GM13976 (cell line): ENCODE data around the gene B4GALT2.

Experiments
- DNase-seq: peaks from one replicate; pipeline ENCODE4 v3.0.0; 2012; ENCODE audit warnings: low spot score
- in situ Hi-C: fragments of 300-500 bp; cut with MboI; formaldehyde crosslinking; loops from one replicate; pipeline ENCODE4 v1.12.0; 2022; ENCODE audit warnings: low sequenced_read_pairs, mixed read lengths, inconsistent platforms; ENCODE audit not compliant: unreplicated experiment
- TF ChIP-seq, protein P1 (sequence below): IDR thresholded peaks from 2 replicates; pipeline ENCODE4 v1.5.1; 2012; ENCODE audit warnings: borderline replicate concordance, mild to moderate bottlenecking; ENCODE audit not compliant: insufficient read depth; ENCODE audit errors: extremely low read depth, missing control alignments, control extremely low read depth

Gene B4GALT2

DNA sequence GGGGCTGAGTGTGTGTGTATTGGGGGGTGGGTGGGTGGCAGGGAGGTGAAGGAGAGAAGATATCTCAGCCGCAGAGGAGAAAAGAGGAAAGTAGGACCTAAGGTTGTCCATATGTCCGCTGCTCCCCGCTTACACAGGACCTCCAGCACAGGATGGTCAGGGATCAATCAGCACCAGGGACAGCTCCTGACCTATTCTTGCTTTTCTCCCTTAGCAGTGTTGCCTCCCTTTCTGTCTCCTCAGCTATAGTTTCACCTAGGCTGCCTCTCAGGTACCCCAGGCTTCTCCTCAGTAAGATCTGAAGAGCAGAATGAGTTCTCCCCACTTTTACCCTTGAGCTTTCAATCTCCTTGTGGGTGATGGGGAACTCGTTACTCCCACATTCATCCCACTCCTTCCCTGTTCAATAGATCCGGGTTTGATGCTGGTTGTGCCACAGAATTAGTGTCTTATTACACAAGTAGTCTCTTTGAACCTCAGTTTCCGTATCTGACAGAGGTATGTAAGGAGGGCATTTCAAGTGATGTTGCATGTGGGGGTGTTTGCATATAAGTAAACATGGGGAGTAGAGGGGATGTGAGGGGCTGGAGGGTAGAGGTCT is 10.6 kb upstream of the B4GALT2 start:
- TF ChIP-seq, protein P1, sequence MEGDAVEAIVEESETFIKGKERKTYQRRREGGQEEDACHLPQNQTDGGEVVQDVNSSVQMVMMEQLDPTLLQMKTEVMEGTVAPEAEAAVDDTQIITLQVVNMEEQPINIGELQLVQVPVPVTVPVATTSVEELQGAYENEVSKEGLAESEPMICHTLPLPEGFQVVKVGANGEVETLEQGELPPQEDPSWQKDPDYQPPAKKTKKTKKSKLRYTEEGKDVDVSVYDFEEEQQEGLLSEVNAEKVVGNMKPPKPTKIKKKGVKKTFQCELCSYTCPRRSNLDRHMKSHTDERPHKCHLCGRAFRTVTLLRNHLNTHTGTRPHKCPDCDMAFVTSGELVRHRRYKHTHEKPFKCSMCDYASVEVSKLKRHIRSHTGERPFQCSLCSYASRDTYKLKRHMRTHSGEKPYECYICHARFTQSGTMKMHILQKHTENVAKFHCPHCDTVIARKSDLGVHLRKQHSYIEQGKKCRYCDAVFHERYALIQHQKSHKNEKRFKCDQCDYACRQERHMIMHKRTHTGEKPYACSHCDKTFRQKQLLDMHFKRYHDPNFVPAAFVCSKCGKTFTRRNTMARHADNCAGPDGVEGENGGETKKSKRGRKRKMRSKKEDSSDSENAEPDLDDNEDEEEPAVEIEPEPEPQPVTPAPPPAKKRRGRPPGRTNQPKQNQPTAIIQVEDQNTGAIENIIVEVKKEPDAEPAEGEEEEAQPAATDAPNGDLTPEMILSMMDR: no peak
- in situ Hi-C loops: no loop called here
- DNase-seq: peak; percentile 58

DNA sequence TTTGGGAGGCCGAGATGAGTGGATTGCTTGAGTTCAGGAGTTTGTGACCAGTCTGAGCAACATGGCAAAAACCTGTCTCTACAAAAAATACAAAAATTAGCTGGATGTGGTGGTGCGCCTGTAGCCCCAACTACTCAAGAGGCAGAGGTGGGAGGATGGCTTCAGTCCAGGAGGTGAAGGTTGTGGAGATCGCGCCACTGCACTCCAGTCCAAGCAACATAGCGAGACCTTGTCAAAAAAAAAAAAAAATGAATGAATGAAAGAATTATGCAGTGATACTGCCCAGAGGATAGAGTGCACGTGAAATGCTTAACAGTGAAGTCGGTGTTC is 9.6 kb upstream of the B4GALT2 start:
- no peak for DNase-seq
- in situ Hi-C loops: no loop called here

DNA sequence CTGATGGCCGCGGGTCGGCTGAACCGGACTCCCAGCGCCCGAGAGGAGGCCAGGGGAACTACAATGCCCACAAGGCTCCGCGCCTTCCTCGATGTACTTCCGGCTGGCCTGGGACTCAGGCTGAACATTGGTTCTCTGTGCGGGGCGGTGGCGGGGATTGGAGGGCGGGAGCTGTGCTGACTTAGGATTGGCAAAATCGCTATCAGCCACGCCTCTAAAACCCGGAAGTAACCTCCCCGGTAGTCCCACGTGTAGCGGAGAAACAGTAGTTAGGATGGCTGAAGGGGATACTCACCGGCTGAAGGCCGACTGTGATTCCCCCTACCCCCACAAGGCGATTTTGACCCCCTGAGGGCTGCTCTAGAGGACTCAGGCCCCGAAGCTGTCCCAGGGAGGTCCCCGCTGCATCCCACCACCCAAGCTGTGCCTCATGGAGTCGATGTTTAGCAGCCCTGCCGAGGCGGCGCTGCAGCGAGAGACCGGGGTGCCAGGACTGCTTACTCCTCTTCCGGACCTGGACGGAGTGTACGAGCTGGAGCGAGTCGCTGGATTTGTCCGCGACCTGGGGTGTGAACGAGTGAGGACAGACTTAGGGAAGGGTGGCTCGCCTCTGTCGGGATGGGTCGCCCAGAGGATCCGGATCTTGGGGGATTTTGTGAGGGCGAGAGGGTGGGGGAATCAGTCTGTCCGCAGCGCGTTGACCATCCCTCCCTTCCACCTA is 9.1 kb upstream of the B4GALT2 start, which contains the start of gene DPH2:
TSS of gene DPH2 (plus strand) at position 265 of the 721 bp plus-strand sequence. CDS start at position 431, 166 bp downstream.
- peak; percentile 99 for DNase-seq
- in situ Hi-C loops: no loop called here
- TF ChIP-seq, protein P1: no peak

More for the DNA sequence above, 9.6 kb upstream of the B4GALT2 start:
- TF ChIP-seq, protein P1: no peak

DNA sequence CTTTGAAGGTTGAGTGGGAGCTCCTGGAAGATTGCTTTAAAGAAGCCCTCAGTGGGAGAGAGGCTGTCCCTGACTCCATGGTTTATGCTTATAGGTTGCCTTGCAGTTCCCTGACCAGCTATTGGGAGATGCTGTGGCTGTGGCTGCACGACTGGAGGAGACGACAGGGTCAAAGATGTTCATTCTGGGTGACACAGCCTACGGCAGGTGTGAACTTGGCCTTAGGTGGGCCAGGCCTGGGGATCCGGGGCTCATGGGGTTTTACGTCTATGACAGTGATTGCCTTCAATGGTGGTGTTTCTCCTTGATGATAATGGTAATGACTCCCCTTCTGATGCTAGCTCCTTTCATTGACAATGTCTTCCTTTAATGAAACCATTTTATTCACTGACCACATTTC is 8.5 kb upstream of the B4GALT2 start:
- in situ Hi-C loops: no loop called here
- DNase-seq: no peak
- TF ChIP-seq, protein P1: no peak

DNA sequence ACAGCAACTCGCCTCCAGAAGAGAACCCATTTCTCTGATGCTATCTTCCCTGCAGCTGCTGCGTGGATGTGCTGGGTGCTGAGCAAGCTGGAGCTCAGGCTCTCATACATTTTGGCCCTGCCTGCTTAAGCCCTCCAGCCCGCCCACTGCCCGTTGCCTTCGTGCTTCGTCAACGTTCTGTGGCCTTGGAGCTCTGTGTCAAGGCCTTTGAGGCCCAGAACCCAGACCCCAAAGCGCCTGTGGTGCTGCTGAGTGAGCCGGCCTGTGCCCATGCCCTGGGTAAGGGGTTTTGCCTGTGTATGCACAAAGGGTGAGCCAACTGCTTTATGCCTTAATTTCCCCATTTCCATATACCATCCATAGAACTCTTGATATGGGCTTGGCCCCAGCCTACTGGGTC is 8.1 kb upstream of the B4GALT2 start:
- no peak for DNase-seq
- TF ChIP-seq, protein P1: no peak
- in situ Hi-C loops: no loop called here

DNA sequence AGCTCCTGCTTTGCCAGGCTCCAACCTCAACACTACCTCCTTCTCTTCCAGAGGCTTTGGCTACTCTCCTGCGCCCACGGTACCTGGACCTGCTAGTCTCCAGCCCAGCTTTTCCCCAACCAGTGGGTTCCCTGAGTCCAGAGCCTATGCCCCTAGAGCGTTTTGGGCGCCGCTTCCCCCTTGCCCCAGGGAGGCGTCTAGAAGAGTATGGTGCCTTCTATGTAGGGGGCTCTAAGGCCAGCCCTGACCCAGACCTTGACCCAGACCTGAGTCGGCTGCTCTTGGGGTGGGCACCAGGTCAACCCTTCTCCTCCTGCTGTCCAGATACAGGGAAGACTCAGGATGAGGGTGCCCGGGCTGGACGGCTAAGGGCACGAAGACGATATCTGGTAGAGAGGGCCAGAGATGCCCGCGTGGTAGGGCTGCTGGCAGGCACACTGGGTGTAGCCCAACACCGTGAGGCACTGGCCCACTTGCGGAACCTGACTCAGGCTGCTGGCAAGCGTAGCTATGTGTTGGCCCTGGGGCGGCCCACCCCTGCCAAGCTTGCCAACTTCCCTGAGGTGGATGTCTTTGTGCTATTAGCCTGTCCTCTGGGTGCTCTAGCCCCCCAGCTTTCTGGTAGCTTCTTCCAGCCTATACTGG is 7.6 kb upstream of the B4GALT2 start:
- in situ Hi-C loops: no loop called here
- DNase-seq: no peak
- TF ChIP-seq, protein P1: no peak
